CD14-positive monocyte (primary cell): ENCODE results near the gene UBE3A. TPM values are rescaled to one million over a fixed set of nuclear protein-coding genes. Genes with fewer than 3 reads are reported as not detected.

ENCODE experiments used
- DNase-seq, 3 donors: peaks; one replicate each; pipeline ENCODE4 v3.0.0-alpha.2; 2011 to 2022
- H2AFZ ChIP-seq: 2 replicates; pipeline ENCODE4 v1.6.0; 2012; ENCODE audit warnings: mild to moderate bottlenecking, low read depth, low read length, inconsistent platforms; ENCODE audit not compliant: insufficient read depth, poor library complexity, severe bottlenecking
- H3K27ac ChIP-seq, 2 donors: 1 replicate in 1 of 2; 2 replicates in 1 of 2; pipeline ENCODE4 v1.5.1; 2012 to 2013; ENCODE audit warnings: low read length in 2 of 2, control low read depth in 1 of 2, inconsistent platforms in 1 of 2, low read depth in 1 of 2, mild to moderate bottlenecking in 1 of 2
- H3K27me3 ChIP-seq, 2 donors: one replicate each; pipeline versions ENCODE4 v1.6.0 to v1.6.1; 2011 to 2013; ENCODE audit warnings: low read length in 2 of 2; ENCODE audit not compliant: control insufficient read depth in 2 of 2, insufficient read depth in 2 of 2
- H3K36me3 ChIP-seq, 2 donors: replicated peaks in 1 of 2; 1 replicate in 1 of 2; 2 replicates in 1 of 2; pipeline versions ENCODE4 v1.5.1 to v1.6.1; 2012 to 2013; ENCODE audit warnings: low read length in 2 of 2, control low read depth in 1 of 2, inconsistent platforms in 1 of 2, mild to moderate bottlenecking in 1 of 2; ENCODE audit not compliant: insufficient read depth in 2 of 2, control insufficient read depth in 1 of 2
- H3K4me1 ChIP-seq, 2 donors: 1 replicate in 1 of 2; 2 replicates in 1 of 2; pipeline versions ENCODE4 v1.5.1 to v1.6.1; 2012 to 2013; ENCODE audit warnings: low read length in 2 of 2, control low read depth in 1 of 2, inconsistent platforms in 1 of 2, mild to moderate bottlenecking in 1 of 2, moderate library complexity in 1 of 2; ENCODE audit not compliant: insufficient read depth in 2 of 2, control insufficient read depth in 1 of 2
- H3K4me2 ChIP-seq: replicated peaks from 2 replicates; pipeline ENCODE3; 2012; ENCODE audit warnings: low read length, moderate library complexity, mild to moderate bottlenecking; ENCODE audit not compliant: poor library complexity, severe bottlenecking; ENCODE audit errors: extremely low read depth
- H3K4me3 ChIP-seq, 3 experiments: fragments of 200-600 bp in 1 of 3; sonication (generic) in 1 of 3; replicated peaks in 1 of 3; 1 replicate in 2 of 3; 2 replicates in 1 of 3; pipeline ENCODE4 v1.5.1; 2011 to 2013; ENCODE audit warnings: low read length in 3 of 3, mild to moderate bottlenecking in 3 of 3, control low read depth in 2 of 3, low read depth in 2 of 3, inconsistent platforms in 1 of 3, moderate library complexity in 1 of 3
- H3K79me2 ChIP-seq: 2 replicates; pipeline ENCODE4 v1.6.0; 2012; ENCODE audit warnings: mild to moderate bottlenecking, control low read depth, inconsistent platforms, low read length, moderate library complexity; ENCODE audit not compliant: insufficient read depth
- H3K9ac ChIP-seq: 2 replicates; pipeline ENCODE4 v1.6.0; 2017; ENCODE audit warnings: low read length, mild to moderate bottlenecking; ENCODE audit not compliant: insufficient read depth, poor library complexity, severe bottlenecking
- H3K9me3 ChIP-seq, 2 donors: replicated peaks in 1 of 2; 1 replicate in 1 of 2; 2 replicates in 1 of 2; pipeline versions ENCODE4 v1.5.1 to v1.6.1; 2012 to 2013; ENCODE audit warnings: low read length in 2 of 2, control low read depth in 1 of 2; ENCODE audit not compliant: control insufficient read depth in 1 of 2, insufficient read depth in 1 of 2
- H4K20me1 ChIP-seq: 2 replicates; pipeline ENCODE4 v1.6.0; 2012; ENCODE audit warnings: mild to moderate bottlenecking, low read length, control low read depth, moderate library complexity; ENCODE audit not compliant: insufficient read depth
- H3K27ac Mint-ChIP-seq, 7 donors: one replicate each; pipeline ENCODE4 v1.8.0; 2020; ENCODE audit warnings: mild to moderate bottlenecking in 7 of 7, mixed read lengths in 7 of 7, moderate library complexity in 6 of 7, inconsistent platforms in 2 of 7
- H3K27me3 Mint-ChIP-seq, 3 donors: one replicate each; pipeline ENCODE4 v1.8.0; 2021 to 2022; ENCODE audit warnings: low read depth in 3 of 3, mild to moderate bottlenecking in 3 of 3, mixed read lengths in 3 of 3, moderate library complexity in 3 of 3, inconsistent platforms in 1 of 3
- H3K36me3 Mint-ChIP-seq, 2 donors: one replicate each; pipeline ENCODE4 v1.8.0; 2020; ENCODE audit warnings: mixed read lengths in 2 of 2, inconsistent platforms in 1 of 2, mild to moderate bottlenecking in 1 of 2
- H3K4me1 Mint-ChIP-seq: one replicate; pipeline ENCODE4 v1.8.0; 2020; ENCODE audit warnings: mild to moderate bottlenecking, mixed read lengths
- H3K4me3 Mint-ChIP-seq, 2 donors: one replicate each; pipeline ENCODE4 v1.8.0; 2020; ENCODE audit warnings: mild to moderate bottlenecking in 2 of 2, mixed read lengths in 2 of 2, moderate library complexity in 1 of 2
- H3K9me3 Mint-ChIP-seq, 7 donors: one replicate each; pipeline ENCODE4 v1.8.0; 2020 to 2022; ENCODE audit warnings: mixed read lengths in 7 of 7, mild to moderate bottlenecking in 6 of 7, moderate library complexity in 6 of 7, inconsistent platforms in 2 of 7
- CTCF ChIP-seq: fragments of 200-600 bp; IDR thresholded peaks from one replicate; pipeline ENCODE4 v1.8.0; 2022; ENCODE audit warnings: antibody characterized with exemption, mild to moderate bottlenecking
- WGBS: methylation state at CpG from one replicate; pipeline ENCODE4 v1.1.5; 2013; ENCODE audit warnings: missing lambda C conversion rate; ENCODE audit not compliant: insufficient coverage; 5-methylcytosine and 5-hydroxymethylcytosine counted together
- intact Hi-C, 2 donors: fragments of 100-400 bp; cut with micrococcal nuclease; formaldehyde crosslinking; loops; one replicate each; pipeline versions ENCODE4 v1.15.0 to v1.15.1; 2023
- polyA plus RNA-seq, 3 donors: library from polyadenylated mRNA; depleted of rRNA in 1 of 3; unstranded in 2 of 3; stranded (reverse) in 1 of 3; fragments of 300-500 nt in 2 of 3; fragments of >200 nt in 1 of 3; fragmentation: Illumina TruSeq in 2 of 3; gene quantifications; 1 replicate in 2 of 3; 2 replicates in 1 of 3; pipeline ENCODE4 v1.2.3, GENCODE V29; 2012 to 2021

Gene UBE3A
- polyA plus RNA-seq, 3 donors = 13.9 to 73.3 (median 54.5) TPM

GRCh38 chr15:25342629-25343028, 96.2 kb downstream of the UBE3A start:
- no peaks in the 10 kb centered on the region for H3K27me3 Mint-ChIP-seq
- no peak for DNase-seq
- Histone ChIP-seq H3K4me1 (no peaks in the 10 kb centered on the region), H3K79me2 (no peaks in the 10 kb centered on the region), H4K20me1 (peaks cover 4% of the 10 kb centered on the region), H3K36me3 (peaks cover 29 to 86% of the 10 kb centered on the region in 2 donors), H3K27me3 (no peaks in the 10 kb centered on the region), H3K4me3 (no peak overlapping the region), H2AFZ (no peak overlapping the region), H3K9me3 (peaks cover 2 to 7% of the 10 kb centered on the region in 2 donors), H3K27ac (no peak overlapping the region), H3K9ac (no peak overlapping the region), H3K4me2 (no peak overlapping the region)
- no peak overlapping the region for H3K4me3 Mint-ChIP-seq
- intact Hi-C loops = no loop called here
- no CpG with 5 or more reads among the region's 3 CpGs for WGBS
- peaks cover 0 to 12% (median 7%) of the 10 kb centered on the region in 7 donors for H3K9me3 Mint-ChIP-seq
- peaks cover 57 to 72% of the 10 kb centered on the region in 2 donors for H3K36me3 Mint-ChIP-seq
- H3K4me1 Mint-ChIP-seq = no peaks in the 10 kb centered on the region
- H3K27ac Mint-ChIP-seq = no peak overlapping the region
- no peak for TF ChIP-seq CTCF

GRCh38 chr15:25339431-25339830, 99.4 kb downstream of the UBE3A start:
- WGBS = 100% methylated on average over 1 of the region's 2 CpGs
- peaks cover 5 to 18% (median 9%) of the 10 kb centered on the region in 7 donors for H3K9me3 Mint-ChIP-seq
- no peak overlapping the region for H3K4me2 ChIP-seq
- intact Hi-C loops = no loop called here
- no peaks in the 10 kb centered on the region for H3K27me3 ChIP-seq
- no peak overlapping the region for H2AFZ ChIP-seq
- H3K79me2 ChIP-seq = no peaks in the 10 kb centered on the region
- peaks cover 0 to 8% of the 10 kb centered on the region in 2 donors for H3K9me3 ChIP-seq
- no peaks in the 10 kb centered on the region for H3K4me1 Mint-ChIP-seq
- H4K20me1 ChIP-seq = no peaks in the 10 kb centered on the region
- H3K36me3 ChIP-seq = peaks cover 36 to 89% of the 10 kb centered on the region in 2 donors
- no peak overlapping the region for H3K4me3 ChIP-seq
- H3K9ac ChIP-seq = no peak overlapping the region
- peaks cover 52 to 71% of the 10 kb centered on the region in 2 donors for H3K36me3 Mint-ChIP-seq
- H3K4me1 ChIP-seq = no peaks in the 10 kb centered on the region
- H3K27ac ChIP-seq = no peak overlapping the region
- H3K4me3 Mint-ChIP-seq = no peak overlapping the region
- H3K27ac Mint-ChIP-seq = no peak overlapping the region
- H3K27me3 Mint-ChIP-seq = no peaks in the 10 kb centered on the region
- no peak for TF ChIP-seq CTCF
- DNase-seq = no peak
